GM08714 (cell line): ENCODE measurements around the gene PDGFD.

Source experiments
- H3K4me3 ChIP-seq: fragments of 200-500 bp; sonication (Bioruptor generic); 2 replicates; pipeline ENCODE4 v1.5.1; 2014; ENCODE audit warnings: mild to moderate bottlenecking, low read length, inconsistent platforms
- ZNF274 ChIP-seq: IDR thresholded peaks from 2 replicates; pipeline ENCODE4 v1.6.1; 2012; ENCODE audit warnings: mild to moderate bottlenecking, low read depth, low read length

The PDGFD gene

GRCh38 chr11:104122836-104123235 is 41.1 kb downstream of the PDGFD start:
- no peak for TF ChIP-seq ZNF274

GRCh38 chr11:104122011-104122635 is 41.8 kb downstream of the PDGFD start:
- no peak overlapping the region for H3K4me3 ChIP-seq

More at GRCh38 chr11:104122836-104123235, 41.1 kb downstream of the PDGFD start:
- no peak overlapping the region for H3K4me3 ChIP-seq

GRCh38 chr11:104120493-104121137 is 43.3 kb downstream of the PDGFD start:
- no peak overlapping the region for H3K4me3 ChIP-seq
- no peak for TF ChIP-seq ZNF274

More at GRCh38 chr11:104122011-104122635, 41.8 kb downstream of the PDGFD start:
- TF ChIP-seq ZNF274 = no peak

- no peak for TF ChIP-seq ZNF274
- no peak overlapping the region for H3K4me3 ChIP-seq
These were observed 45.7 kb downstream of the PDGFD start for GRCh38 chr11:104118105-104118744.

GRCh38 chr11:104113541-104113940 is 50.4 kb downstream of the PDGFD start:
- no peak overlapping the region for H3K4me3 ChIP-seq
- TF ChIP-seq ZNF274 = no peak

GRCh38 chr11:104106136-104106754 is 57.7 kb downstream of the PDGFD start:
- TF ChIP-seq ZNF274 = no peak
- no peak overlapping the region for H3K4me3 ChIP-seq

GRCh38 chr11:104105155-104105554 is 58.8 kb downstream of the PDGFD start:
- H3K4me3 ChIP-seq = no peak overlapping the region
- no peak for TF ChIP-seq ZNF274

- TF ChIP-seq ZNF274 = no peak
- H3K4me3 ChIP-seq = no peak overlapping the region
These were observed 59.3 kb downstream of the PDGFD start for GRCh38 chr11:104104664-104105063.

GRCh38 chr11:104104201-104104600 is 59.7 kb downstream of the PDGFD start:
- TF ChIP-seq ZNF274 = no peak

GRCh38 chr11:104098555-104098954 is 65.4 kb downstream of the PDGFD start:
- no peak for TF ChIP-seq ZNF274
- H3K4me3 ChIP-seq = no peak overlapping the region

More at GRCh38 chr11:104104201-104104600, 59.7 kb downstream of the PDGFD start:
- H3K4me3 ChIP-seq = no peak overlapping the region

- TF ChIP-seq ZNF274 = no peak
- H3K4me3 ChIP-seq = no peak overlapping the region
These were observed 65.8 kb downstream of the PDGFD start for GRCh38 chr11:104098132-104098531.

GRCh38 chr11:104096900-104097299 is 67.0 kb downstream of the PDGFD start:
- TF ChIP-seq ZNF274 = no peak
- H3K4me3 ChIP-seq = no peak overlapping the region

- no peak overlapping the region for H3K4me3 ChIP-seq
- no peak for TF ChIP-seq ZNF274
These were observed 68.2 kb downstream of the PDGFD start for GRCh38 chr11:104095791-104096190.

GRCh38 chr11:104094576-104094975 is 69.4 kb downstream of the PDGFD start:
- H3K4me3 ChIP-seq = no peak overlapping the region
- no peak for TF ChIP-seq ZNF274
